BJ (cell line): ENCODE data around the gene PTPRE. TPM values are rescaled to one million over a fixed set of nuclear protein-coding genes. Genes with fewer than 3 reads are reported as not detected.

ENCODE experiments used
- CTCF ChIA-PET: fragments of 350-600 bp; formaldehyde crosslinking; extraction: SDS; loops from one replicate; lab custom pipeline; 2021; ENCODE audit warnings: antibody characterized with exemption, inconsistent platforms; lab: Yijun Ruan, JAX
- POLR2A ChIA-PET: fragments of 300-600 bp; sonication (Branson Sonifier 250); formaldehyde crosslinking; extraction: SDS; loops from one replicate; lab custom pipeline; 2021; ENCODE audit warnings: antibody characterized with exemption; lab: Charles Lee
- DNase-seq: peaks from one replicate; pipeline ENCODE4 v3.0.0-alpha.2; 2011; ENCODE audit warnings: low read depth
- H3K27me3 ChIP-seq: 2 replicates; pipeline ENCODE4 v1.6.0; 2011; ENCODE audit warnings: low read length; ENCODE audit not compliant: control insufficient read depth, insufficient read depth
- H3K36me3 ChIP-seq: 2 replicates; pipeline ENCODE4 v1.5.1; 2011; ENCODE audit warnings: low read length; ENCODE audit not compliant: control insufficient read depth, insufficient read depth
- H3K4me3 ChIP-seq: 2 replicates; pipeline ENCODE4 v1.5.1; 2011; ENCODE audit warnings: low read depth, mild to moderate bottlenecking, control low read depth, low read length
- CTCF ChIP-seq: IDR thresholded peaks from 2 replicates; pipeline ENCODE4 v1.5.1; 2011; ENCODE audit warnings: low read depth, mild to moderate bottlenecking, control low read depth, inconsistent platforms, low read length, moderate library complexity; ENCODE audit not compliant: insufficient read depth
- polyA plus RNA-seq: library from polyadenylated mRNA; depleted of rRNA; stranded (reverse); fragments of >200 nt; gene quantifications from 2 replicates; pipeline ENCODE4 v1.2.3, GENCODE V29; 2011

Gene PTPRE
- polyA plus RNA-seq, 1 experiment = 0.09 TPM

DNA sequence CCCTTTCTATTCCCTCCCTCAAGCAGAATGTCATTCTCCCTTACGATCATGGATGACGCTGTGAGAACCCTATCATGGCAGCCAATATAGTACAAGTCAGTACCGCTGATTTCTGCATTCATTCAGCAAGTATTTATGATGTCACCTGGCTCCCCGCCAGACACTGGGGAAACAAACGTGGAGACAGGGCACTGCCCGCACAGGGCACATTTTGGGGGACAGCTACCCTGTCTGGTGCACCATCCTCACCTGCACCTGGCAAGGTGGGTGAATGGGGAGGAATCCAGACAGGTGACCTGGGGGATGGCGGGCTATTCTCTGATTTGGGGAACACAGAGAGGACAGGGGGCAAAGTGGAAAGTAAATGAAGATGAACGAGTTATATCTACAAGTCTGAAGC is 190.9 kb downstream of the PTPRE start:
- H3K36me3 ChIP-seq = peaks cover 3% of the 10 kb centered on the region; the same call in 1 of the 2 replicates
- no peaks in the 10 kb centered on the region for H3K27me3 ChIP-seq
- H3K4me3 ChIP-seq = no peak overlapping the region
- ChIA-PET CTCF (no interaction called here), POLR2A (no interaction called here)
- TF ChIP-seq CTCF = no peak
- DNase-seq = no peak

- no peak for DNase-seq
- Histone ChIP-seq H3K36me3 (peaks cover 3% of the 10 kb centered on the region; the same call in 1 of the 2 replicates), H3K4me3 (no peak overlapping the region), H3K27me3 (no peaks in the 10 kb centered on the region)
- no peak for TF ChIP-seq CTCF
- ChIA-PET CTCF (no interaction called here), POLR2A (no interaction called here)
Observed at GRCh38 chr10:128098631-128099030, 191.7 kb downstream of the PTPRE start.

- no peaks in the 10 kb centered on the region for H3K27me3 ChIP-seq
- H3K36me3 ChIP-seq = peaks cover 3% of the 10 kb centered on the region; the same call in 1 of the 2 replicates
- TF ChIP-seq CTCF = no peak
- CTCF ChIA-PET = no interaction called here
- no peak for DNase-seq
- POLR2A ChIA-PET = no interaction called here
- H3K4me3 ChIP-seq = no peak overlapping the region
Observed at GRCh38 chr10:128099901-128100300, 193.0 kb downstream of the PTPRE start.

- no peak for DNase-seq
- Histone ChIP-seq H3K4me3 (no peak overlapping the region), H3K27me3 (no peaks in the 10 kb centered on the region), H3K36me3 (peaks cover 3% of the 10 kb centered on the region; the same call in 1 of the 2 replicates)
- ChIA-PET CTCF (no interaction called here), POLR2A (no interaction called here)
- no peak for TF ChIP-seq CTCF
Observed at GRCh38 chr10:128101901-128102300, 195.0 kb downstream of the PTPRE start.

- ChIA-PET CTCF (interaction anchor here (1.3 kb wide), 1 partner anchor 23 kb away, joined by 3 read pairs; no protein-coding TSS in a partner anchor), POLR2A (no interaction called here)
- Histone ChIP-seq H3K4me3 (no peak overlapping the region), H3K27me3 (no peaks in the 10 kb centered on the region), H3K36me3 (peaks cover 4% of the 10 kb centered on the region; the same call in 1 of the 2 replicates)
- no peak for DNase-seq
- no peak for TF ChIP-seq CTCF
Observed at GRCh38 chr10:128102480-128103228, 195.8 kb downstream of the PTPRE start.
